ENCODE data around the gene PARD3B.

The PARD3B gene

GRCh38 chr2:205462681-205463345, 917.5 kb downstream of the PARD3B start:
- TF ChIP-seq CTCF (IDR thresholded peaks at IDR 0.05; ENCODE audit: borderline replicate concordance, control extremely low read depth, extremely low read depth, insufficient read depth, missing control alignments) = no peak
- no peak for DNase-seq (ENCODE audit: low spot score)
- in situ Hi-C loops (cut with MboI; ENCODE audit: low sequenced_read_pairs, unreplicated experiment) = no loop called here

GRCh38 chr2:205463466-205464025, 918.3 kb downstream of the PARD3B start:
- in situ Hi-C loops (cut with MboI; ENCODE audit: low sequenced_read_pairs, unreplicated experiment) = no loop called here
- no peak for TF ChIP-seq CTCF (IDR thresholded peaks at IDR 0.05; ENCODE audit: borderline replicate concordance, control extremely low read depth, extremely low read depth, insufficient read depth, missing control alignments)
- DNase-seq (ENCODE audit: low spot score) = no peak

GRCh38 chr2:205464681-205465080, 919.4 kb downstream of the PARD3B start:
- no peak for TF ChIP-seq CTCF (IDR thresholded peaks at IDR 0.05; ENCODE audit: borderline replicate concordance, control extremely low read depth, extremely low read depth, insufficient read depth, missing control alignments)
- in situ Hi-C loops (cut with MboI; ENCODE audit: low sequenced_read_pairs, unreplicated experiment) = no loop called here
- no peak for DNase-seq (ENCODE audit: low spot score)

DNA sequence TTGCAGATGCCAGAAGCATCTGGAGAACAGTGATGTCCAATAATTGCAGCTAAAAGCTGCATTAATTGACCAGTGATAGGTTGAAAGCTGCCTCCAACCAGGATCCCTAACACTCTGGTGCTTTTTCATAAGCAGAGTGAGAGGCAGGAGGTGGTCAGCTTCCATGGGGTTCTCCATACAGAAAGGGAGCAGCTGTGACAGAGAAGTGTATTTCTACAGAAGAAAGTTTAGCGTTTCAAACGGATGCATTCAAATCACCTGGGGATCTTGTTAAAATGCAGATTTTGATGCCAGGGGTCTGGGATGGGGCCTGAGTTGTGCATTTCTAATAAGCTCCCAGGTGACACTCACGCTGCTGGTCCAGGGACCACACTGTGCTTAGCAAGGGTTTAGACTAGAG, 920.5 kb downstream of the PARD3B start:
- no peak for TF ChIP-seq CTCF (IDR thresholded peaks at IDR 0.05; ENCODE audit: borderline replicate concordance, control extremely low read depth, extremely low read depth, insufficient read depth, missing control alignments)
- in situ Hi-C loops (cut with MboI; ENCODE audit: low sequenced_read_pairs, unreplicated experiment) = no loop called here
- no peak for DNase-seq (ENCODE audit: low spot score)

- TF ChIP-seq CTCF (IDR thresholded peaks at IDR 0.05; ENCODE audit: borderline replicate concordance, control extremely low read depth, extremely low read depth, insufficient read depth, missing control alignments) = no peak
- in situ Hi-C loops (cut with MboI; ENCODE audit: low sequenced_read_pairs, unreplicated experiment) = no loop called here
These were observed 926.5 kb downstream of the PARD3B start for GRCh38 chr2:205471776-205472175.

GRCh38 chr2:205473791-205474190, 928.5 kb downstream of the PARD3B start:
- in situ Hi-C loops (cut with MboI; ENCODE audit: low sequenced_read_pairs, unreplicated experiment) = no loop called here

More at GRCh38 chr2:205471776-205472175, 926.5 kb downstream of the PARD3B start:
- DNase-seq (ENCODE audit: low spot score) = no peak

More at GRCh38 chr2:205473791-205474190, 928.5 kb downstream of the PARD3B start:
- no peak for TF ChIP-seq CTCF (IDR thresholded peaks at IDR 0.05; ENCODE audit: borderline replicate concordance, control extremely low read depth, extremely low read depth, insufficient read depth, missing control alignments)
- DNase-seq (ENCODE audit: low spot score) = no peak

All from GM13976 (cell line).